Measurements from ENCODE around the gene PODN.

Gene PODN

DNA sequence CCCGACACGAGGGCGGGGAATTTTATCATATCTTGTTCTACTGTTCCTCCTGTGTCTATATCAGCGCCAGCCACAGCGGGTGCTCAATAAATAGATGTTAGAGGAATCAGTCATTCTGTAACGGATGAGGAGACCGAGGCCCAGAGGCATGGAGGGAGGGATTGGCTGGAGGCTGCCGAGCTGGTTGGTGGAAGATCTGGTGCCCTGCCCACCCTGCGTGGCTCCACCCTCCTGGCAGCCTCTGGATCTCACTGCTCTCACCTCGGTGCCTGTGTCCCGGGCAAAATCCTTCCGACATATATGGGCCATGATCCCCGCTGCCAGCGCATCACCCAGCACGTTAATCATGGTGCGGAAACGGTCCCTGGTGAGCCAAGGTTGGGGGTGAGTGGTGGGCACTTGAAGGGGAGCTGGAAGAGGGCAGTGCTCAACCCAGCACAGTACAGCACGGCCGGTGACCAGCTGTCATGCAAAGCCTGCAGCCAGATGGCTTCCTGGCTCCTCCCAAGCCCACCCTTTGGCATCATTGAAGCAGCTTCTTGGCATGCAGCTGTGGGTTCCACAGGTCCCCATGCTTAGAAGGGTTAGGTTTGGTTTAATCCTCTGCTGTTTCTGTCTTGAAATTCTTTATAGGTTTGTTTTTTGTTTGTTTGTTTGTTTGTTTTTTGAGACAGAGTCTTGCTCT, 26.7 kb downstream of the PODN start:
- DNase-seq = no peak

DNA sequence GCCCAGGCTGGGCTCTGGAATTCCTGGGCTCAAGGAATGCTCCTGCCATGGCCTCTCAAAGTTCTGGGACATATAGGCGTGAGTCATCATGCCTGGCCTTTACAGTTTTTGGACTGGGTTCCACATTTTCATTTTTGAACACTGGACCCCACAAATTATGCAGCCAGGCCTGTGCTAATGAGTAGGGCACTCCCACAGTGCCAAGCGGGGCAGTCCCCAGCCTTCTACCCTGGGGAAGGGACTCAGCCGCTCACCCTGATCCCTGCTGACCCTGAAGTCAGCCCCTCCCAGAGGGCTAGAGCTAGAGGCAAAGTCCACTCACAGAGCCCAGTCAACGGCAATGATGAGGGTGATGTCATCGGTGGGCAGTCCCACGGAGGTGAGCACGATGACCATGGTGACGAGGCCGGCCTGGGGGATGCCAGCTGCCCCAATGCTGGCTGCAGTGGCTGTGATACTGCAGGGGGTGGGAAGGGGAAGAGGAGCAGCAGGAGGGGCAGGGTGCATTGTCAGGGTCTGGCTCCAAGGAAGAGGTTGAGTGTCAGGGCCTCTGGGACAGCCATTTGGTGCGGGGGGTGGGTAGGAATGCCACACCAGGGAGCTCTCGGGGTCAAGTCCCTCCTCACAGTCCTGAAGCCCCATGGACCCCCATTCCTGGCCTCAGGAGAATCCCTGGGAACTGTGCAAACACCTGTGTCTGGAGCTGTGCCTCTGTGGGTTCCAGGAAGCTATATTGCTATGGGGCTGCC, 27.6 kb downstream of the PODN start:
- DNase-seq = no peak

DNA sequence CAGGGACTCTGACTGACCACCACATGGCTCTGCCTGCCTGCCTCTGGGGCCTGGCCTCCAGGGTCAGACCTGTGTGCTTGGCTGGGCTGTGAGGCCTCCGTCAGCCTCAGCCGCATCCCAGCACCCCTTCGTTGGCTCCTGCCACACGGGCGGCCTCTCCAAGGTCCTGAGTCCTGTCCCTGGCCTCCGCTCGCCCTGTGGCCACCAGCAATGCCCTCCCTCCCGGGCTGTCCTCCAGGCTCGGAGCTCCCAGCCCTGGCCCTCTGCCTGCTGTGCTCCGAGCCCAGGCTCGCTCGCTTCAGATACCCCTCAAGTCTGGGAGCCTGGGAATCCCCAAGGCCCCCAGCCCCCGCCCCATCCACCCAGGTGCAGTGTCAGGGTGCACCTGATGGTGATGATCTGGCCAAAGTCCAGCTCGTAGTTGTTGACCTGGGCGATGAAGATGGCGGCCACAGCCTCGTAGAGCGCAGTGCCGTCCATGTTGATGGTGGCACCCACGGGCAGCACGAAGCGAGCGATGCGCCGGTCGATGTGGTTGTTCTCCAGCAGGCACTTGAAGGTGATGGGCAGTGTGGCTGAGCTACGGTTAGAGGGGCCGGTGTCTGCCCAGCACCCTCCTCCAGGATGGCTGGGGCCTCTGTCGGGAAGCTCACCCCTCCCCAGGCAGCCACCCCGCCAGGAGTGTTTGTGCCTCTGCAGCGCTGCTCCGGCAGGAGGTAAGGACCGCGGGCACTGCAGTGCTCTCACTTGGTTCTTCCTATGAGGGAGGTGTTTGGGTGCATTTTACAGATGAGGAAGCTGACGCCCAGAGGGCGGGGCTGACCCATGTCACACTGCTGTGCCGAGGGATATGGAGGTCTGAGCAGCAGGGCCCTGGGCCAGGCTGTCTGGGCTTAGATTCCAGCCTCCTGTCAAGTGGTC, 28.5 kb downstream of the PODN start:
- no peak for DNase-seq

DNA sequence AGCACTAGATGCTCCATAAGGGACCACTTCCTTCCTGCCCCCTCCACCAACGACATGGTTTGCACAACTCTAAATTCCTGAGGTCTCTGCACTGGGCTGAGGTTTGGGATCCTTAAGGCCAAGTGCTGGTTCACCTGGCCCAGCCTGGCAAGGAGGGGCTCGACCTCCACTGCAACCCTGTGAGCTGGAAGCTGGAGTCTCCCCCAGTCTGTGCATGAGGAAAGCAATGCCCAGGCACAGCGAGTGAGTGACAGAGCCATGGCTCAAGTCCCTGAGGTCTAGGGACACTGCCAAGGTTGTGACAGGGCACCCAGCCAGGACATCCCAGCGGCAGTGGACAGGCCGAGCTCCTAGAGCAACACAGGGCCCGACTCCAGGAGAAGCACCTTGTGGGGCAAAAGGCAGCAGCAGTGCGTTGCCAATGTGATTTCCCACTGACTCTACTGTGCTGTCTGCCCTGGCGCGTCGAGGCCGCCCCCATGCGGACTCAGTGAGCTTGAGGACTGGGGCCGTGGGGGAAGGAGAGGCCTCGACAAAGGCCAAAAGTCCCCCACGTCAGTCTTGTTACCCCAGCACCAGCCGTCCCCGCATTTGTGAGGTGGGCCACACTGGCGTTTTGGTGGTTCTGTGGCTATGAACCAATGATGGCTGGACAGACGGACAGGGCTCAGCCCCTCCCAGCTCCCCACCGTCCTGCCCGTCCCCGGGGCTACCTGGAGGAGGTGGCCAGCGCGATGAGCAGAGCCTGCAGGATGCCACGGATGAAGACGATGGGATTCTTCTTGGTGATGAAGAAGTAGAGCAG, 30.0 kb downstream of the PODN start:
- DNase-seq = peak in 30 of 56 donors; percentile 1 to 65 (median 14)

DNA sequence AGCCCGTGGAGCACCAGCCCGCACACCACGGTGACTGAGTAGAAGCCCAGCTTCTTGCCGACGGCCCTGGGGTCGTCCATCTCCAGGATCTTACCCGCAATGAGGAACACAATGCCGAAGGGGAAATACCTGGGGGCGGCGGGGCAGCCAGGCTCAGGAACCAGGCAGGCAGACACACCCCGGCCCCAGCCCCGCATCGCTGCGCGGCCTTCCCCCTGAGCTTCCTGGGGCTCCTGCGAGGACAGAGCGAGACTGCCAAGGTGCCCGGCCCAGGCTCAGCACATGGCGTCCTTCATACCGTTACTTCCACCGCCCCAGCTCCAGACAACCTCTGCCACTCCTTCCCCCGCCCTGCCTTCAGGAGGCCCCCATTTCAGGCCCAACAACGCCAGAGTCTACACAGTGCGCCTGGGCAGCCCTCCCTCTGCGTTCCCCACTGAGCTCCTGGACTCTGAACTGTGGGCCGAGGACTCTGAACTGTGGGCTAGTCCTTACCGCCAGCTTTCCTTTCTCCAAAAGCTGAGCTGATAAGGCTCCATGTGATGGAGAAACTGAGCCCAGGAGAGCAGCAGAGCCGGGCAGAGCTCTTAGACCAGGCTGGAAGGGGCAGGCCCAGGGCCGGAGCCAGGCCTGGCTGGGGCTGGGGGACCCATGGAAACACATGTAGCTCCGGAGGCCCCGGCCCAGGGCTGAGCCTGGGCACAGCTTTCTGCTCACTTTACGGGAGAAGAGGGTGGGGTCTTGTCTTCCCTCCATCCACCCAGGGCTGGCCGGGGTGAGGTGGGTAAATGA, 30.8 kb downstream of the PODN start:
- no peak for DNase-seq

DNA sequence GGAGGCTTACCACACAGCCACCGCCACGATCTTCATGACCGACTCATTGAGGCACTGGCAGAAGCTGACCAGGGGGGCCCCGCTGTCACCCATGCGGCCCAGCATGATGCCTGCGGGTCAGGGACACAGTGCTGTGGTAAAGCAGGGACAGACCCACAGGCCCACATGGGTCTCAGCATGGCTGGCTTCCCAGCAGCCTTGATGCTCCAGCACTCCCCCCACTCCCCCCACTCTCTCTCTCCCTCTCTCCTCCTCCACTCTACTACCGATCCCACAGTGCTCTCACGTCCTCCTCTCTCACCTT, 31.4 kb downstream of the PODN start:
- DNase-seq = no peak

DNA sequence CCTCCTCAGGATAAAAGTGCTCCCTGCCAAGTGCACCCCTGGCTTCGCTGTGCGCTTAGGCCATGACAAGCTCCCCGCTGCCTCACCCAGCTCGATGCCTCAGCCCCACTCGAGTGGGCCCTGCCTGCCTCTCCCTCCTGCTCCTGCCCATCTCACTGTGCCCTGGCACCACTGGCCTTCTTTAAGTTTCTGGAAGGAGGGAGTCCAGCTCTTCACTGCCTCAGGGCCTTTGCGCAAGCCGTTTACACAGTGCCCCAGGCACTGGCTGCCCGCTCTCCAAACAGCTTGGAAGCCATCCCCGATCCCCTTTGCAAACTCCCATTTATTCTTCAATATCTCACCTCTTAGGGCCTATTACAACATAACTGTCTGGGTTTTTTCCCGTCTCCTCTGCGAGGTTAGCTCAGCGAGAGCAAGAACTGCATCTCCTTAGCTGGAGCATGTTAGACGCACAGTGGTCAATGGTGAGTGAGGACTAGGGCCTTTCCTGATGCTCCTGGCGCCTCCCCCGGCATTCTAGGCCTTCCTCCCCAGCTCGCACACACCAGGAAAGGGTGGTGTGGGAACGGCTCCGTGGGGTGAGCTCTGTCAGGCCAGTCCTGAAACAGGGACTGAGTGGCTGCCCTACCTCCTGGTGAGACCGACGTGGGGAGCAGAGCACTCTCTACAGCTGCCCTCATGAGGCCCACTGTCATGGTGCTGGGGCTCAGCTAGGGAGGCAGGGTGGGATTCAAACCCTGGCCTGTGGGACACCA, 31.9 kb downstream of the PODN start:
- DNase-seq = no peak

DNA sequence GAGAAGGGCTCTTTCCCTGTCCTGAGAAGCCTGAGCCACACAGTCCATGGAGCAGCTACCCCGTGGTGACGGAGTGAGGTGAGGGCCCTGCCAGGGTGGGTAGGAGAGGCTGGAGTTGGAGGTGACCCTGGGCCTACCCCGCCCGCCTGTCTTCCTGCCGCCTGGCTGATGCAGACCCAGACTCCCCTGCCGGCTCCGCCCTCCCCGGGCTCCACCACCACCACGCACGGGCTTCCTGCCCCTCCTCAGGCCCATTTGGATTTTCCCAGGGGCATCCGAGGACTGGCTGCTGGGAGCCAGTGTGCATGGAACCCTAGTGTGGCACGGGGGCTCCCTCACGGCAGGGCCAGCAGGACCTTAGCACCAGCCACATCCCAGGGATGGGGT, 32.5 kb downstream of the PODN start:
- no peak for DNase-seq

DNA sequence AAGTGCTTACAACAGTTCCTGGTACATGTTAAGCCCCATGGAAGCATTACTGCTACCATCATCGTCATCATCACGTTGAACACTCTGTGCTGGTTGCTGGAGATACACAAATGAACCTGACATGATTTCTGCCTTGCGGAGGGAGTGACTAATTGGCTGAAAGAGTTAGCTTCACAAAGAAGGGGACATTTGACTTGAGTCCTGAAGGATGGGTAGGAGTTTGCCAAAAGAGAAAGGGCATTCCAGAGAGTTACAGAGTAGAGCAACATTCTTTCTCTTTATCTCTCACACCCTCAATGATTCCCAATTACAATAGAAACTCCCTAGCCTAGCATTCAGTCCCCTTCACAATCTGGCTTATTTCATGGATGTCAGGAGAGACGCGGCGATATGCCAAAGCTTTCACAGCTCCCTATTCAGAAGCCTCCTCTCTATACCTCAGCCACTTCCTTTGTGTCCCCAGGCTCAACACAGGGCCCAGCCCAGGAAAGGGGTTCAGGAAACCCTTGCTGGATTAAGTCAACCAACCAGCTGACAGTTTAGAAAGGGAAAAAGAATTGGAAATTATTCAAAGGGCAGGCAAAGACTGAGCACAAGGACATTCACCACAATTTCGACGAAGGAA, 42.4 kb downstream of the PODN start:
- DNase-seq = no peak

DNA sequence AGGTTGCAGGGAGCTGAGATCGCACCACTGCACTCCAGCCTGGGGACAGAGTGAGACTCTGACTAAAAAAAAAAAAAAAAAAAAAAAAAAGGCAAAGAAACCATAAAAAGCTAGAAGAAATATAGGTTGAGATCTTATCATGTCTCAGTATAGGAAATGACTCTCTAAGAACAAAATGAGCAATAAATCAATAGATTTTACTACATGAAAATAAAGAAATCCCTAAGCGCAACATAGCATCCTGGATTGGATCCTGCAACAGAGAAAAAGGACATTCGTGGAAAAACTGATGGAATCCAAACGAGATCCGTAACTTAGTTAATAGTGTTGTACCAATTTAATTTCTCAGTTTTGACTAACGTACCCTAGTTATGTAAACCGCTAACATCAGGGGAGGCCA, 45.1 kb downstream of the PODN start:
- DNase-seq = no peak

DNA sequence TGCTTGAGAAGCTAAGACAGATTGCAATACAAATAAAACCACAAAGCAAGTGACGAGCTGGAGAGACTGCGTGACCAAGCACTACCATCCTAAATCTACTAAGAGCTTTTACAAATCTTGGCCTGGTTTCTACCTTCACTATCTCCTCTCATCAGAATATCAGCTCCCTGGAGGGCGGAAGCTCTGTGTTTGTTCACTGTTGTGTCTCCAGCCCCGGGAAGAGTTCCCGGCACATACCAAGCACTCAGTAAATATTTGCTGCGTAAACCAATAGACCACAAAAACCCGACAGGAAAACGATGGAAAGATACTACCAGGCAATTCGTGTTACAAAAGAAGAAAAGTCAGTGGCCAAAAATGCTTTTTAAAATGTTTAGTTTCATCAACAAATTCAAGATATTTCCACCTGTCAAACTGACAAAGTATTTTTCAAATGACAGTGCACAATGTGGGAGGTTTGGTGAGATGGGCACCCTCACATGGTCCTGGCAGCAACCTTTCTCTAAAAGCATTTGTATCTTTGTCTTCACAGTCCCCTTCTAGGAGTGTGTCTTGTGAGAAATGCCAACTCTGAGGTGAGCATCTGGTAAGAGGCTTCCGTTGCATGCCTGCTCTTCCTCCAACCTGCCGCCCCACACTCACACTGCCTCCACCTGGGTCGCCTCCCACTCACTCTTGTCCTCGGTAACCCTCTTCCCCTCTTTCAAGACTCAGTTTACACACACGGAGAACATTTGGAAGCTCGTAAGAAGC, 45.7 kb downstream of the PODN start:
- DNase-seq = no peak

DNA sequence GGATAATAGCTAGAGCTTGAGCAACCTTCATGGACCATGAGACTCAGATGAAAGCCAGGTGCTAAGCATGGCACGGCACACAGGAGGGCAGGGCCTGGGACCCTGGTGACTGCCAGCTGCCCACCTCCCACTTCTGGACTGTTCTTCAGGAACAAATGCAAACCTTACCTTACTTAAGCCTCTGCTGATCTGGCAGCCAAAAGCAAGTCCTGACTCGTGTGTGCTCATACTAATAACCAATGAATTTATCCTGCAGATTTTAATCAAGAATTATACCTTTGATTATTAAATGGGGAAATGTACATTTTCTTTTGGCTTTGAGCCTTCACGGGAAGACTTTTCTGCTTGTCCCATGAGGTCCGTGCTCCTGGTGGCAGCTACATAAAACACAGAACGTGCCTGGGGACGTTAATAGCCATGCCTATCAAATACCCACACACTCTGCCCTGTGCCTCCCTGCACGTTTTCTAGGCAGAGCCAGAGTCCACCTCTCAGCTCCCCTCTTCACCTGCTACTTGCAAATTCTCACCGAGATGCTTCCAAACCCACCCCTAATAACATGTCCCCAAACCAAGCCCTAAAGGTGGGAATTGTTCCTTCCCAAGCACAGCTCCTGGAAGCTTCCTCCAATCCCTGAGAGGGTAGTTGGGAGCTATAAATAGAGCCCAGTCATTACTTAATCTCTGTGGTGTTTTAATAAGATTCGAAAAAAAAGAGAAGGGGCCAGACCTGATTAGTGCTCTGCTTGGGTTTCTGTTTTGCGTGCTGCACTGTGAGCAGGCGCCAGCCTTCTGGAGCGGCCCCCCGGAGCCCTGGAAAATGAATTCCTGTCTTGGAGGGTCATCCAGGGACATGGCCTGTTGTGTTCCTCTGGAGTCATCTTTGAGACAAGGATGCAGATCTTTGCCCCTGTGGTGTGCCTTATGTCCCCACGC, 46.9 kb downstream of the PODN start:
- no peak for DNase-seq

DNA sequence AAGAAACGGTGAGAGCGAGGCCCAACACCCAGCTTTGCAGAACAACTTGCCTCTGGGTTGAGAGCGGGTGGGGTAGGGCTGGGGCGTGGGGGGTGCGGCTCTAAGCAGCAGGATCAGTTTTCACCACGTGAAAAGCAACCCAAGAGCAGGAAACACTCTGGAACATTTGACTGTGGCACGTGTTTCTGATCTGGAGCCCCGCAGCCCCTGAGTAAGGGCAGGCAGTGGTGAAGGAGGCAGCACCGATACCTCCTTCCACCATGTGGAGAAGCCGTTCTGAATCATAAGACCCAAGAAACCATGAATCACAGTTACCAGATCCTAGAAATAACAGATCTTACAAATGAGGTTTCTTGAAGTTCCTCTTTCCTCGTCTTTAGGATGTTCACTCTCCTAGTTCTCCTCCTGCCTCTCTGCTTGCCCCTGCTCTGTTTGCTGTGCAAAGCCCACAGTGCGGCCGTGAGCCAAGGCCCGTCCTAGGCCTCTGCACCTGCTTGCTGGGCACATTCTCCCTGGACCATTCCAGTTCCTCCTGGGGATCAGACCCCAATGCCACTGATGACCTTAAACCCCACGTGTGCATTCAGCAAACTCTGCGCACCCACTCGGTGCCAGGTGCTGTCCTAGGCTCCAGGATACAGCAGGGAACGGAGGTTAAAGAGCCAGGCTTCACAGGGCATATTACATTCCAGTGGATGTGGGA, 48.5 kb downstream of the PODN start:
- DNase-seq = no peak

DNA sequence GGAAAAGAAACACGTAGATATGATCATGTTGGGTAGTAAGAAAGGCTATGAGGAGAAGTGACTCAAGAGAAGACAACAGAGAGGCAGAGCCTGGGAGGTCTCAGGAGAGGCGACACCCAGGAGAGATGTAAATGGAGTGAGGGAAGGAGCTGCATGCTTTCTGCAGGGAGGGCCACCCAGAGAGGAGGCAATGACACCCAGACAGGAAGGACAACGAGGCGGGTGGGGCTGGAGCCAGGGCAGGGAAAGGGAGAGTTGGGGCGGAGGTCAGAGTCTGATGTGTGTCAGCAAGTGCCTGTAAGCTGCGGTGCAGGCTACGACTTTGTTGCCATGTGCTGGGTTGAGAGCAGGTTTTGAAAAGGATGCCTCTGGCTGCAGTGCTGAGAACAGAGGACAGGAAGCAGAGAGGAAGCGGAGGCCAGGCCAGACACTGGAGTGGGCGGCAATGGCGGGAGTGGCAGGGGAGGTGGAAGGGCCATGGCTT, 49.1 kb downstream of the PODN start:
- DNase-seq = no peak

DNA sequence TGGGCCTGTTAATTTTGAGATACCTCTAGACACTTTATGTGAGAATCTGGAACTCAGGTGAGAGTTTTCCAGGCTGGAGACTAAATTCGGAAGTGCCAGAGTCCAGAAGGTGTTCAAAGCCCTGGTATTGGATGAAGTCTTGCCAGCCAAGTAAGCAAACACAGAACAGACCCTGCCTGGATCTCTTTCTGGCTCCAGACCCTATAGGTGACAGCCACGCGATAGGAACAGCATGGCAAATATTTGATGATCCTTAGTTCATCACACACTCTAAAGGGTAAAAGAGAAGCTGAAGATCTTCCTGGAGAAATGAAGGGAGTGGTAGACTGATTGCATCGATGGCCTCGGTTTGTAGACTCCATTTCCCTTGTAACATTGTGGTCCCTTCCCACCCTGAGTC, 49.7 kb downstream of the PODN start:
- no peak for DNase-seq

DNA sequence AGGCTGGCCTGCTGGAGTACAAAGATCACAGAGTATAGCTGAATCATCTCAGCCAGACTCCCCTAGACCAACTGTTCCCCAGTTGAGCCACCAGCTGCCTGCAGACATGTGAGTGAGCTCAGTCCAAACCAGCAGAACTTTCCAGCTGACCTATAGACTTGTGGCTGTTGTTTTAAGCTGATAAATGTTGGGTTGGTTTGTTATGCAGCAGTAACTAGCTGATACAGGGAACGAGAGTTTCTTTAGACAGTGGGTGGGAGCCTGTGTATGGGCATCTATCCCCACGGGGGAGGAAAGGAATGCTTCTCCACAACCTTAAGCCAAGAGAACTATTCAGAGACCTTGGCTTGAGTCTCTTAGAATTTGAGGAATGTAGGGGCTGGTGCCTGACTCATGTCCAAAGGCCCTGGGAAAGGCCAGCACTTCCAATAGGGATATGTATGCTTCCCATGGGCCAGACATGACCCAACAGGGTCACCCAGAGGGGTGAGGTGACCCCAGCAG, 50.3 kb downstream of the PODN start:
- no peak for DNase-seq
